H9 (cell line): ENCODE measurements around the gene TCERG1L. TPM values are rescaled to one million over a fixed set of nuclear protein-coding genes. Genes with fewer than 3 reads are reported as not detected.

Source experiments
- DNase-seq: peaks from one replicate; pipeline ENCODE4 v3.0.0-alpha.2; 2017
- H2AFZ ChIP-seq: one replicate; pipeline ENCODE4 v1.6.1; 2013; ENCODE audit warnings: mild to moderate bottlenecking, low read length, control low read depth, moderate library complexity
- H2AK5ac ChIP-seq: 2 replicates; pipeline ENCODE4 v1.6.1; 2013; ENCODE audit warnings: low read length, control low read depth, mixed read lengths; ENCODE audit not compliant: insufficient read length
- H2BK120ac ChIP-seq: one replicate; pipeline ENCODE4 v1.6.1; 2013; ENCODE audit warnings: low read depth, mild to moderate bottlenecking, low read length, control low read depth, inconsistent platforms; ENCODE audit not compliant: poor library complexity, severe bottlenecking
- H2BK12ac ChIP-seq: 2 replicates; pipeline ENCODE4 v1.6.1; 2013; ENCODE audit warnings: low read length, control low read depth, mixed read lengths, low read depth; ENCODE audit not compliant: insufficient read length
- H2BK15ac ChIP-seq: 2 replicates; pipeline ENCODE4 v1.6.1; 2013; ENCODE audit warnings: low read depth, low read length, control low read depth
- H2BK20ac ChIP-seq: one replicate; pipeline ENCODE4 v1.6.1; 2013; ENCODE audit warnings: low read depth, mild to moderate bottlenecking, low read length, control low read depth, inconsistent platforms; ENCODE audit not compliant: poor library complexity, severe bottlenecking
- H2BK5ac ChIP-seq: 2 replicates; pipeline ENCODE4 v1.6.1; 2013; ENCODE audit warnings: low read length, control low read depth, mixed read lengths; ENCODE audit not compliant: insufficient read length
- H3K14ac ChIP-seq: 2 replicates; pipeline ENCODE4 v1.6.1; 2013; ENCODE audit warnings: low read length, control low read depth; ENCODE audit not compliant: insufficient read depth
- H3K18ac ChIP-seq: 2 replicates; pipeline ENCODE4 v1.6.1; 2013; ENCODE audit warnings: low read depth, mild to moderate bottlenecking, mixed read lengths, low read length, control low read depth; ENCODE audit not compliant: insufficient read length
- H3K23ac ChIP-seq: 2 replicates; pipeline ENCODE4 v1.6.1; 2013; ENCODE audit warnings: low read length, control low read depth, mixed read lengths, low read depth; ENCODE audit not compliant: insufficient read length
- H3K23me2 ChIP-seq: 2 replicates; pipeline ENCODE4 v1.6.1; 2013; ENCODE audit warnings: low read depth, mild to moderate bottlenecking, mixed read lengths, low read length, control low read depth; ENCODE audit not compliant: insufficient read length, poor library complexity, severe bottlenecking
- H3K27ac ChIP-seq: 2 replicates; pipeline ENCODE4 v1.5.1; 2013; ENCODE audit warnings: low read length, control low read depth, mixed read lengths, low read depth; ENCODE audit not compliant: insufficient read length
- H3K27me3 ChIP-seq: 2 replicates; pipeline ENCODE4 v1.6.1; 2013; ENCODE audit warnings: low read length, control low read depth, inconsistent platforms; ENCODE audit not compliant: insufficient read depth
- H3K4ac ChIP-seq: 2 replicates; pipeline ENCODE4 v1.6.1; 2013; ENCODE audit warnings: low read depth, mild to moderate bottlenecking, control low read depth, inconsistent platforms, low read length, moderate library complexity
- H3K4me1 ChIP-seq: 2 replicates; pipeline ENCODE4 v1.6.1; 2013; ENCODE audit warnings: low read length, control low read depth, inconsistent platforms; ENCODE audit not compliant: insufficient read depth
- H3K4me2 ChIP-seq: 2 replicates; pipeline ENCODE4 v1.6.1; 2013; ENCODE audit warnings: low read length, control low read depth, mixed read lengths; ENCODE audit not compliant: insufficient read length, insufficient read depth
- H3K56ac ChIP-seq: 2 replicates; pipeline ENCODE4 v1.6.1; 2013; ENCODE audit warnings: low read depth, mild to moderate bottlenecking, mixed read lengths, low read length, control low read depth; ENCODE audit not compliant: insufficient read length
- H3K79me1 ChIP-seq: 2 replicates; pipeline ENCODE4 v1.6.1; 2013; ENCODE audit warnings: low read depth, mild to moderate bottlenecking, moderate library complexity, low read length, control low read depth, inconsistent platforms; ENCODE audit not compliant: insufficient read depth, poor library complexity, severe bottlenecking
- H3K79me2 ChIP-seq: 2 replicates; pipeline ENCODE4 v1.6.1; 2013; ENCODE audit warnings: low read length, control low read depth, inconsistent platforms; ENCODE audit not compliant: insufficient read depth
- H3K9ac ChIP-seq: 2 replicates; pipeline ENCODE4 v1.6.1; 2013; ENCODE audit warnings: low read length, control low read depth, mixed read lengths; ENCODE audit not compliant: insufficient read length; ENCODE audit errors: extremely low read depth
- H3K9me3 ChIP-seq: one replicate; pipeline ENCODE4 v1.6.1; 2013; ENCODE audit warnings: low read depth, low read length, inconsistent platforms; ENCODE audit not compliant: control insufficient read depth
- H3T11ph ChIP-seq: one replicate; pipeline ENCODE4 v1.6.1; 2013; ENCODE audit warnings: mild to moderate bottlenecking, low read length, control low read depth, inconsistent platforms
- H4K20me1 ChIP-seq: one replicate; pipeline ENCODE4 v1.6.1; 2013; ENCODE audit not compliant: control insufficient read depth, insufficient read length, insufficient read depth
- H4K5ac ChIP-seq: 2 replicates; pipeline ENCODE4 v1.6.1; 2013; ENCODE audit warnings: low read depth, mild to moderate bottlenecking, mixed read lengths, low read length, control low read depth; ENCODE audit not compliant: insufficient read length
- H4K8ac ChIP-seq: replicated peaks from 2 replicates; pipeline ENCODE4 v1.6.1; 2013; ENCODE audit warnings: low read length, control low read depth, mixed read lengths, low read depth; ENCODE audit not compliant: insufficient read length
- H4K91ac ChIP-seq: 2 replicates; pipeline ENCODE4 v1.6.1; 2013; ENCODE audit warnings: low read depth, mild to moderate bottlenecking, moderate library complexity, mixed read lengths, low read length, control low read depth; ENCODE audit not compliant: insufficient read length
- H3K27ac Mint-ChIP-seq, 3 experiments: 2 replicates in 2 of 3; 3 replicates in 1 of 3; pipeline ENCODE4 v1.8.0; 2020 to 2021; ENCODE audit warnings: mixed read lengths in 3 of 3, mild to moderate bottlenecking in 1 of 3, moderate library complexity in 1 of 3
- H3K27me3 Mint-ChIP-seq: 2 replicates; pipeline ENCODE4 v1.8.0; 2021; ENCODE audit warnings: low read depth, mild to moderate bottlenecking, moderate library complexity, mixed read lengths
- H3K36me3 Mint-ChIP-seq, 3 experiments: 2 replicates in 2 of 3; 3 replicates in 1 of 3; pipeline ENCODE4 v1.8.0; 2020 to 2021; ENCODE audit warnings: low read depth in 3 of 3, mixed read lengths in 3 of 3; ENCODE audit not compliant: insufficient read depth in 1 of 3
- H3K4me1 Mint-ChIP-seq, 2 experiments: 2 replicates each; pipeline ENCODE4 v1.8.0; 2020; ENCODE audit warnings: mixed read lengths in 2 of 2
- H3K4me3 Mint-ChIP-seq, 2 experiments: 2 replicates in 1 of 2; 3 replicates in 1 of 2; pipeline ENCODE4 v1.8.0; 2020 to 2021; ENCODE audit warnings: mild to moderate bottlenecking in 2 of 2, mixed read lengths in 2 of 2, moderate library complexity in 1 of 2
- H3K9me3 Mint-ChIP-seq, 2 experiments: 2 replicates in 1 of 2; 3 replicates in 1 of 2; pipeline ENCODE4 v1.8.0; 2020; ENCODE audit warnings: mild to moderate bottlenecking in 2 of 2, mixed read lengths in 2 of 2, moderate library complexity in 1 of 2
- WGBS: extraction: QIAGEN DNeasy Blood & Tissue Kit; methylation state at CpG from one replicate; pipeline ENCODE4 v1.1.7; 2013; ENCODE audit warnings: missing lambda C conversion rate, low lambda C conversion rate, mixed read lengths; ENCODE audit not compliant: insufficient read length; ENCODE audit errors: extremely low coverage; 5-methylcytosine and 5-hydroxymethylcytosine counted together
- total RNA-seq: library from RNA; stranded (reverse); gene quantifications from 2 replicates; pipeline ENCODE4 v1.2.1, GENCODE V29; 2021
- TF ChIP-seq, protein P1 (sequence below): fragments of 200-600 bp; sonication (generic); conservative IDR thresholded peaks from 3 replicates; pipeline ENCODE4 v1.8.0; 2021; ENCODE audit warnings: antibody characterized with exemption, mild to moderate bottlenecking

Gene TCERG1L
- total RNA-seq, 1 experiment from 2014 or later: 3.3 TPM

DNA sequence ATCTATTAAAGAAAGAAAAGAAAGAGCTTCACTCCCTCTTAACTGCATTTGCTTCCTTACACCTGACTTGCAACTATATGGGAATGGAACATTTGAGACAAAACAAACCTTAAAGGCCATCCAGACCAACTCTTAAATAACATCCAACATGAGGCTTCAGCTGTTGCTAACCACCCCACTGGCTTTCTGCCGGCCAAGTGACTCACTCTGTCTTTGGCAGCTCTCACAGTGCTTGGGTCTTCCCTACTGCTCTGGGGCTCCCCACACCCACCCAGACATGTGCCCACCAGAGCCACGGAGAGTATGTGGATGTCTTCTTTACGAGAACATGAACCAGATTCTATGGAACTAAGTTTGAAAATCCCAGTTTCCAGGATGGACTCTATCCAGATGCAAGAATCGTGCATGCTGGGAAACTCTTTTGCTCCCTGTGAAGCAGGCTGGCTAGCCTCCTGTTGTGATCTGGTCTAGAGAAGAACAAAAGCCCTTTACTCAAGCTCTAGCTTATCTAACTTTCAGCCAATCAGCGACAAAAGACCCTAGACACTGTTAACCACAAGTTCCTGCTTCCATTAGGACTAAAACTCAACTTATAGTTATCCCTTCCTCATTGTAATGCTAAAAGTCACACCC, 245.7 kb downstream of the TCERG1L start:
- H4K91ac ChIP-seq: no peak overlapping the region

More for the DNA sequence above, 245.7 kb downstream of the TCERG1L start:
- no peak overlapping the region for H2BK12ac ChIP-seq
- H3K27me3 Mint-ChIP-seq: peaks cover 5% of the 10 kb centered on the region; the same call in 1 of the 2 replicates
- no peak overlapping the region for H4K5ac ChIP-seq
- H3K4me1 ChIP-seq: peaks cover 5% of the 10 kb centered on the region
- no CpG with 5 or more reads among the region's 5 CpGs for WGBS
- no peaks in the 10 kb centered on the region; the same call in 1 of the 2 replicates for H3K27me3 ChIP-seq
- peak; percentile 36 for DNase-seq
- no peak overlapping the region for H2BK15ac ChIP-seq
- H3T11ph ChIP-seq: no peak overlapping the region
- H3K23ac ChIP-seq: no peak overlapping the region
- no peaks in the 10 kb centered on the region; a peak in 1 of 7 replicates for H3K36me3 Mint-ChIP-seq
- H3K27ac Mint-ChIP-seq: peak overlapping the region; percentile 41 to 88 (median 86); a peak in 4 of 7 replicates
- H3K14ac ChIP-seq: no peak overlapping the region
- H3K9me3 ChIP-seq: no peaks in the 10 kb centered on the region
- H2AFZ ChIP-seq: no peak overlapping the region
- no peak overlapping the region for H2BK120ac ChIP-seq
- H3K23me2 ChIP-seq: no peaks in the 10 kb centered on the region
- H3K9ac ChIP-seq: no peak overlapping the region
- no peak overlapping the region for H3K4ac ChIP-seq
- H3K79me2 ChIP-seq: no peaks in the 10 kb centered on the region
- no peak overlapping the region for H3K56ac ChIP-seq
- no peaks in the 10 kb centered on the region; a peak in 1 of 5 replicates for H3K9me3 Mint-ChIP-seq
- H4K8ac ChIP-seq: no peak overlapping the region
- H3K18ac ChIP-seq: no peak overlapping the region
- H2BK5ac ChIP-seq: no peak overlapping the region
- H4K20me1 ChIP-seq: no peaks in the 10 kb centered on the region
- TF ChIP-seq, protein P1, sequence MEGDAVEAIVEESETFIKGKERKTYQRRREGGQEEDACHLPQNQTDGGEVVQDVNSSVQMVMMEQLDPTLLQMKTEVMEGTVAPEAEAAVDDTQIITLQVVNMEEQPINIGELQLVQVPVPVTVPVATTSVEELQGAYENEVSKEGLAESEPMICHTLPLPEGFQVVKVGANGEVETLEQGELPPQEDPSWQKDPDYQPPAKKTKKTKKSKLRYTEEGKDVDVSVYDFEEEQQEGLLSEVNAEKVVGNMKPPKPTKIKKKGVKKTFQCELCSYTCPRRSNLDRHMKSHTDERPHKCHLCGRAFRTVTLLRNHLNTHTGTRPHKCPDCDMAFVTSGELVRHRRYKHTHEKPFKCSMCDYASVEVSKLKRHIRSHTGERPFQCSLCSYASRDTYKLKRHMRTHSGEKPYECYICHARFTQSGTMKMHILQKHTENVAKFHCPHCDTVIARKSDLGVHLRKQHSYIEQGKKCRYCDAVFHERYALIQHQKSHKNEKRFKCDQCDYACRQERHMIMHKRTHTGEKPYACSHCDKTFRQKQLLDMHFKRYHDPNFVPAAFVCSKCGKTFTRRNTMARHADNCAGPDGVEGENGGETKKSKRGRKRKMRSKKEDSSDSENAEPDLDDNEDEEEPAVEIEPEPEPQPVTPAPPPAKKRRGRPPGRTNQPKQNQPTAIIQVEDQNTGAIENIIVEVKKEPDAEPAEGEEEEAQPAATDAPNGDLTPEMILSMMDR: no peak
- no peak overlapping the region for H2BK20ac ChIP-seq
- no peak overlapping the region for H2AK5ac ChIP-seq
- no peaks in the 10 kb centered on the region for H3K79me1 ChIP-seq
- no peak overlapping the region for H3K4me2 ChIP-seq
- H3K27ac ChIP-seq: no peak overlapping the region
- H3K4me3 Mint-ChIP-seq: no peak overlapping the region
- H3K4me1 Mint-ChIP-seq: peaks cover 61 to 65% of the 10 kb centered on the region in 2 experiments
